Measurements from ENCODE around the gene ST3GAL2. TPM values are rescaled to one million over a fixed set of nuclear protein-coding genes. Genes with fewer than 3 reads are reported as not detected.
"Not testable (repeated sequence)": the region's sequence is repeated elsewhere in the genome, so short reads cannot be mapped to it uniquely, and the experiment has no call there.

The ST3GAL2 gene
- total and polyA plus RNA-seq, 2 donors (not counting 1 experiment from before 2014, with no cell fraction given) = 18.2 to 71.3 TPM

DNA sequence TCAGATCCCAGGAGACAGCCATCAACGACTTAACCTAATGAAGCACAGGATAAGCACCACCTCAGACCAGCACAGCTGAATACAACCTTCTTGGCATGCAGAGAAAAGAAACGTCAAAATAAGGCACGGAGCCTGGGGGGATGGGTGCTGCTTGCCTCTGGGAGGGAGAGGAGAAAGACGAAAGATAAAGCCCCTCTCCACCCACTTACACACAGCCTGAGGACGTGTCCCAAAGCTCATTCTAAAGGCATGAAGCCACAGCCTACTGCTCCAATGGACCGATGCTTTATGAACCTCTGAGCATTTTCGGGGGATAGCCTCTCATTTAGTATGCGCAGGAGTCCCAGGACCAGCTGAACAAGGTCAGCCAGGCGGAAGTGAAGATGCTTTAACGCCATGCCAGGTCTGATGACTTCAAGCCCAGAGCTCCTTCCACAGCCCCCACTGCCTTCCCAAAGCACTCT lies 31.1 kb downstream of the ST3GAL2 start:
- Histone ChIP-seq H3K4me1 (ENCODE audit: control insufficient read depth in 2 of 2, insufficient read depth in 2 of 2, low read length in 2 of 2) (peaks cover 49 to 65% of the 10 kb centered on the region in 2 donors), H3K27ac (ENCODE audit: low read length in 2 of 2) (no peak overlapping the region), H3K9me3 (ENCODE audit: control extremely low read depth in 1 of 3, control insufficient read depth in 2 of 3, insufficient read depth in 1 of 3, low read length in 2 of 3) (no peaks in the 10 kb centered on the region), H3K9ac (ENCODE audit: low read length) (no peak overlapping the region), H3K79me2 (ENCODE audit: control insufficient read depth, insufficient read depth, low read length) (peaks cover 85% of the 10 kb centered on the region), H3K36me3 (replicated peaks in 1 of 2; ENCODE audit: control extremely low read depth in 1 of 2, control insufficient read depth in 1 of 2, extremely low read depth in 1 of 2, insufficient read depth in 2 of 2, low read length in 1 of 2) (peaks cover 0 to 10% of the 10 kb centered on the region in 2 experiments), H3K4me2 (replicated peaks; ENCODE audit: low read depth, low read length, poor library complexity, severe bottlenecking) (peak overlapping the region; percentile 34), H3K27me3 (replicated peaks in 1 of 4; ENCODE audit: control extremely low read depth in 1 of 4, control insufficient read depth in 3 of 4, insufficient read depth in 4 of 4, low read length in 3 of 4) (peaks cover 0 to 2% (median 0%) of the 10 kb centered on the region in 4 experiments), H2AFZ (ENCODE audit: insufficient read depth, low read depth, low read length, poor library complexity, severe bottlenecking) (no peak overlapping the region), H4K20me1 (ENCODE audit: control insufficient read depth, insufficient read depth, low read length, poor library complexity, severe bottlenecking) (peaks cover 64% of the 10 kb centered on the region), H3K4me3 (ENCODE audit: control extremely low read depth in 1 of 5, extremely low read depth in 1 of 5, insufficient read depth in 1 of 5, low read depth in 2 of 5, low read length in 4 of 5) (no peak overlapping the region)
- POLR2A ChIA-PET = interaction anchor here (1.0 kb wide), 1 partner anchor 23 kb away, joined by 3 read pairs; no protein-coding TSS in a partner anchor
- intact Hi-C loops (cut with micrococcal nuclease) = no loop called here
- Mint-ChIP-seq H3K27ac (peak overlapping the region; percentile 46), H3K9me3 (ENCODE audit: insufficient read depth) (no peaks in the 10 kb centered on the region), H3K4me1 (peaks cover 54% of the 10 kb centered on the region), H3K4me3 (peak overlapping the region; percentile 4), H3K27me3 (no peaks in the 10 kb centered on the region)
- TF ChIP-seq, protein P1, sequence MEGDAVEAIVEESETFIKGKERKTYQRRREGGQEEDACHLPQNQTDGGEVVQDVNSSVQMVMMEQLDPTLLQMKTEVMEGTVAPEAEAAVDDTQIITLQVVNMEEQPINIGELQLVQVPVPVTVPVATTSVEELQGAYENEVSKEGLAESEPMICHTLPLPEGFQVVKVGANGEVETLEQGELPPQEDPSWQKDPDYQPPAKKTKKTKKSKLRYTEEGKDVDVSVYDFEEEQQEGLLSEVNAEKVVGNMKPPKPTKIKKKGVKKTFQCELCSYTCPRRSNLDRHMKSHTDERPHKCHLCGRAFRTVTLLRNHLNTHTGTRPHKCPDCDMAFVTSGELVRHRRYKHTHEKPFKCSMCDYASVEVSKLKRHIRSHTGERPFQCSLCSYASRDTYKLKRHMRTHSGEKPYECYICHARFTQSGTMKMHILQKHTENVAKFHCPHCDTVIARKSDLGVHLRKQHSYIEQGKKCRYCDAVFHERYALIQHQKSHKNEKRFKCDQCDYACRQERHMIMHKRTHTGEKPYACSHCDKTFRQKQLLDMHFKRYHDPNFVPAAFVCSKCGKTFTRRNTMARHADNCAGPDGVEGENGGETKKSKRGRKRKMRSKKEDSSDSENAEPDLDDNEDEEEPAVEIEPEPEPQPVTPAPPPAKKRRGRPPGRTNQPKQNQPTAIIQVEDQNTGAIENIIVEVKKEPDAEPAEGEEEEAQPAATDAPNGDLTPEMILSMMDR (IDR thresholded peaks at IDR 0.05) = no peak
- TF ChIP-seq EZH2 (IDR thresholded peaks at IDR 0.05; ENCODE audit: borderline replicate concordance, insufficient read depth, low read depth, low read length, poor library complexity, severe bottlenecking) = no peak
- DNase-seq (peak; percentile 18), ATAC-seq (ENCODE audit: low read depth) (no peak)
- CTCF ChIA-PET = interaction anchor here (0.8 to 1.4 kb wide), 4 partner anchors 11 to 56 kb away, joined by 3 to 7 read pairs (median 4); no protein-coding TSS in a partner anchor
- 66% methylated on average over 5 of the region's 10 CpGs for WGBS (ENCODE audit: insufficient coverage)

DNA sequence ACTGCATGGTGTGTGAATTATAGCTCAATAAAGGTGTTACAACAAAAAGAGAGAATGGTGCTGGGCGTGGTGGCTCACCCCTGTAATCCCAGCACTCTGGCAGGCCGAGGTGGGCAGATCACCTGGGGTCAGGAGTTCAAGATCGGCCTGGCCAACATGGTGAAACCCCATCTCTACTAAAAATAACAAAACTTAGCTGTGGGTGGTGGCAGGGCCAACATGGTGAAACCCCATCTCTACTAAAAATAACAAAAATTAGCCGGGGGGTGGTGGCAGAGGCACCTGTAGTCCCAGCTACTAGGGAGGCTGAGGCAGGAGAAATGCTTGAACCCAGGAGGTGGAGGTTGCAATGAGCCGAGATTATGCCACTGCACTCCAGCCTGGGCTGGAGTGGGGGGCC lies 32.8 kb downstream of the ST3GAL2 start:
- H3K27ac ChIP-seq (ENCODE audit: low read length in 2 of 2); ATAC-seq (ENCODE audit: low read depth); H3K27ac Mint-ChIP-seq; H3K4me3 ChIP-seq (ENCODE audit: control extremely low read depth in 1 of 5, extremely low read depth in 1 of 5, insufficient read depth in 1 of 5, low read depth in 2 of 5, low read length in 4 of 5); H3K9me3 Mint-ChIP-seq (ENCODE audit: insufficient read depth); H3K9me3 ChIP-seq (ENCODE audit: control extremely low read depth in 1 of 3, control insufficient read depth in 2 of 3, insufficient read depth in 1 of 3, low read length in 2 of 3); H3K27me3 ChIP-seq (replicated peaks in 1 of 4; ENCODE audit: control extremely low read depth in 1 of 4, control insufficient read depth in 3 of 4, insufficient read depth in 4 of 4, low read length in 3 of 4); H3K9ac ChIP-seq (ENCODE audit: low read length); intact Hi-C loops (cut with micrococcal nuclease); H3K27me3 Mint-ChIP-seq; H2AFZ ChIP-seq (ENCODE audit: insufficient read depth, low read depth, low read length, poor library complexity, severe bottlenecking); H3K36me3 ChIP-seq (replicated peaks in 1 of 2; ENCODE audit: control extremely low read depth in 1 of 2, control insufficient read depth in 1 of 2, extremely low read depth in 1 of 2, insufficient read depth in 2 of 2, low read length in 1 of 2): not testable (repeated sequence)
- POLR2A ChIA-PET = interaction anchor here (0.7 to 1.2 kb wide), 2 partner anchors 9 to 15 kb away, joined by 3 read pairs; no protein-coding TSS in a partner anchor
- peaks cover 54% of the 10 kb centered on the region for H3K4me1 Mint-ChIP-seq
- DNase-seq = peak; percentile 4
- Histone ChIP-seq H3K79me2 (ENCODE audit: control insufficient read depth, insufficient read depth, low read length) (peaks cover 87% of the 10 kb centered on the region), H3K4me1 (ENCODE audit: control insufficient read depth in 2 of 2, insufficient read depth in 2 of 2, low read length in 2 of 2) (peaks cover 49 to 65% of the 10 kb centered on the region in 2 donors), H3K4me2 (replicated peaks; ENCODE audit: low read depth, low read length, poor library complexity, severe bottlenecking) (peak overlapping the region; percentile 28), H4K20me1 (ENCODE audit: control insufficient read depth, insufficient read depth, low read length, poor library complexity, severe bottlenecking) (peaks cover 76% of the 10 kb centered on the region)
- 67% methylated on average over 3 of the region's 5 CpGs for WGBS (ENCODE audit: insufficient coverage)
- peak overlapping the region; percentile 56 for H3K4me3 Mint-ChIP-seq
- CTCF ChIA-PET = interaction anchor here (0.9 to 1.5 kb wide), 4 partner anchors 11 to 64 kb away, joined by 3 to 4 read pairs (median 3); partner anchors contain the start of gene FCSK

Data from B cell (primary cell).